ENCODE results near the gene IPO5.

DNA sequence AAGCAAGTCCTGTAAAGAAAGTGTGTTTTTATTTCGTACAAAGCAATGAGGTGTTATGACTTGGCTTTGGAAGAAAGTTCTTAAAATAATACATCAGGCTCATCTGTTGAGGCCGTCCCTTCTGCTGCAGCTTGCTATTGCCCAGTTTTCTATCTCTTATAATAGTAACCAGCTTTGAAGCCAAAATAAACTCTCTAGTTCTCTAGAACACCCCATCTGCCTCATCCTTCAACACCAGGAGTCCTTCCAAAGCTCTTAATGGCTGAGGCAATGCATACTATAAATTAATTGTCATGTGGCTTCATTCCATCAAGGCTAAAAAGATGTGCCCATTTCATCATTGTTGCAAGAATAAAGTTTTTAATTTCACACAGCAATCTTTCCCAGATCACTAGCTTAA, 49.4 kb upstream of the IPO5 start:
- TF ChIP-seq, protein P1, sequence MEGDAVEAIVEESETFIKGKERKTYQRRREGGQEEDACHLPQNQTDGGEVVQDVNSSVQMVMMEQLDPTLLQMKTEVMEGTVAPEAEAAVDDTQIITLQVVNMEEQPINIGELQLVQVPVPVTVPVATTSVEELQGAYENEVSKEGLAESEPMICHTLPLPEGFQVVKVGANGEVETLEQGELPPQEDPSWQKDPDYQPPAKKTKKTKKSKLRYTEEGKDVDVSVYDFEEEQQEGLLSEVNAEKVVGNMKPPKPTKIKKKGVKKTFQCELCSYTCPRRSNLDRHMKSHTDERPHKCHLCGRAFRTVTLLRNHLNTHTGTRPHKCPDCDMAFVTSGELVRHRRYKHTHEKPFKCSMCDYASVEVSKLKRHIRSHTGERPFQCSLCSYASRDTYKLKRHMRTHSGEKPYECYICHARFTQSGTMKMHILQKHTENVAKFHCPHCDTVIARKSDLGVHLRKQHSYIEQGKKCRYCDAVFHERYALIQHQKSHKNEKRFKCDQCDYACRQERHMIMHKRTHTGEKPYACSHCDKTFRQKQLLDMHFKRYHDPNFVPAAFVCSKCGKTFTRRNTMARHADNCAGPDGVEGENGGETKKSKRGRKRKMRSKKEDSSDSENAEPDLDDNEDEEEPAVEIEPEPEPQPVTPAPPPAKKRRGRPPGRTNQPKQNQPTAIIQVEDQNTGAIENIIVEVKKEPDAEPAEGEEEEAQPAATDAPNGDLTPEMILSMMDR (IDR thresholded peaks at IDR 0.05): no peak
- no peak for TF ChIP-seq POLR2A (IDR thresholded peaks at IDR 0.05)
